SJSA1 (cell line): ENCODE measurements around the gene PAPLN. TPM values are rescaled to one million over a fixed set of nuclear protein-coding genes. Genes with fewer than 3 reads are reported as not detected.

Experiments used
- DNase-seq, 2 experiments: peaks; one replicate each; pipeline ENCODE4 v3.0.0-alpha.2; 2015 to 2020; ENCODE audit warnings: low spot score in 2 of 2, low read depth in 1 of 2
- H3K27ac ChIP-seq: fragments of 250-450 bp; sonication (Bioruptor Pico); 2 replicates; pipeline ENCODE4 v1.5.1; 2020; ENCODE audit warnings: mild to moderate bottlenecking, moderate library complexity
- H3K27me3 ChIP-seq: fragments of 250-450 bp; sonication (Bioruptor Pico); replicated peaks from 2 replicates; pipeline ENCODE4 v1.5.1; 2020; ENCODE audit warnings: mild to moderate bottlenecking, moderate library complexity
- H3K36me3 ChIP-seq: fragments of 250-450 bp; sonication (Bioruptor Pico); 2 replicates; pipeline ENCODE4 v1.5.1; 2020; ENCODE audit warnings: mild to moderate bottlenecking
- H3K4me1 ChIP-seq: fragments of 250-450 bp; sonication (Bioruptor Pico); replicated peaks from 2 replicates; pipeline ENCODE4 v1.6.1; 2021; ENCODE audit warnings: mild to moderate bottlenecking
- H3K4me3 ChIP-seq: fragments of 250-450 bp; sonication (Bioruptor Pico); 2 replicates; pipeline ENCODE4 v1.5.1; 2020; ENCODE audit warnings: mild to moderate bottlenecking
- H3K9me3 ChIP-seq: fragments of 250-450 bp; sonication (Bioruptor Pico); replicated peaks from 2 replicates; pipeline ENCODE4 v1.5.1; 2020; ENCODE audit warnings: mild to moderate bottlenecking
- total RNA-seq: library from RNA; depleted of rRNA; stranded (reverse); fragments of >200 nt; shearing (Covaris generic); gene quantifications from 2 replicates; pipeline ENCODE4 v1.2.3, GENCODE V29; 2014

PAPLN gene
- total RNA-seq, 1 experiment from 2014 or later = 2.4 TPM

GRCh38 chr14:73253323-73253610 is 16.0 kb downstream of the PAPLN start:
- Histone ChIP-seq H3K4me3 (no peak overlapping the region), H3K4me1 (0 out of 2 replicates have a peak, but pooled peaks cover 4% of the 10 kb centered on the region), H3K27ac (no peak overlapping the region), H3K27me3 (no peaks in the 10 kb centered on the region), H3K36me3 (no peaks in the 10 kb centered on the region), H3K9me3 (no peaks in the 10 kb centered on the region)
- DNase-seq = no peak

DNA sequence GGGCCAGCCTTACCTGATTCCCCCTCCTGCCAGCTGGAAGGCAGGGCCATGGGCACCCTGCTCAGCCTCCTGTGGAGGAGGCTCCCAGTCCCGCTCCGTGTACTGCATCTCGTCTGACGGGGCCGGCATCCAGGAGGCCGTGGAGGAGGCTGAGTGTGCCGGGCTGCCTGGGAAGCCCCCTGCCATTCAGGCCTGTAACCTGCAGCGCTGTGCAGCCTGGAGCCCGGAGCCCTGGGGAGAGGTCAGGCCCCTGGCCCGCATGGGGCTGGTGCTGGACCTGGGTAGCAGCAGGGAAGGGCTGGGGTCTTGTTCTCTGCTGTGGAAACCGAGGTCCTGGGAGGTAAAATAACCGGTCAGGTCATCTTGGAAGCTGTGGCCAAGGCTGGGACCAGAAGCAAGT is 16.4 kb downstream of the PAPLN start:
- no peaks in the 10 kb centered on the region for H3K9me3 ChIP-seq
- no peaks in the 10 kb centered on the region for H3K27me3 ChIP-seq
- no peak overlapping the region for H3K27ac ChIP-seq
- H3K4me1 ChIP-seq = no peaks in the 10 kb centered on the region
- H3K4me3 ChIP-seq = no peak overlapping the region
- no peaks in the 10 kb centered on the region for H3K36me3 ChIP-seq
- DNase-seq = no peak

- no peaks in the 10 kb centered on the region for H3K4me1 ChIP-seq
- no peak for DNase-seq
These were observed 17.1 kb downstream of the PAPLN start for GRCh38 chr14:73254247-73255004.

DNA sequence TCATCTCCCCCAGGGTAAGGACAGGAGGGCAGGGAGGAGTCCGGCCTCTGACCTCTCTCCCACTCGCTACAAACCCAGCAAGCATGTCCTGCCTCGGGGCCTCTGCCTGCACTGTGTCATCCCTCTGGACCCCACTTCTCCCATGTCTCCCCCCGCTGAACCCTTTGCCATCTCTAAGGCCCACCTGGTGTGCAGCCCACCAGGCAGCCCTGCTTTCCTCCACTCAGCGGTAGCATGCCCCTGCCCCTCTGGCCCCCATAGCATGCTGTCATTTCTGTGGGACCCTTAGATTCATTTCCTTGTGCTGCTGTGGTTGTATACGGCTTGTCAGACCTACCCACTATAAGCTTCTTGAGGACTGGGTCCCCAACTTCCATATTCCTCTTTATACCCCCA is 17.7 kb downstream of the PAPLN start:
- no peak for DNase-seq
- Histone ChIP-seq H3K36me3 (no peaks in the 10 kb centered on the region), H3K9me3 (no peaks in the 10 kb centered on the region), H3K27ac (no peak overlapping the region), H3K4me1 (no peaks in the 10 kb centered on the region), H3K27me3 (no peaks in the 10 kb centered on the region), H3K4me3 (no peak overlapping the region)

More at GRCh38 chr14:73254247-73255004, 17.1 kb downstream of the PAPLN start:
- Histone ChIP-seq H3K36me3 (no peaks in the 10 kb centered on the region), H3K9me3 (no peaks in the 10 kb centered on the region), H3K27ac (no peak overlapping the region), H3K4me3 (no peak overlapping the region), H3K27me3 (no peaks in the 10 kb centered on the region)

- Histone ChIP-seq H3K27me3 (no peaks in the 10 kb centered on the region), H3K9me3 (no peaks in the 10 kb centered on the region), H3K4me1 (no peaks in the 10 kb centered on the region), H3K27ac (no peak overlapping the region), H3K4me3 (no peak overlapping the region), H3K36me3 (no peaks in the 10 kb centered on the region)
- no peak for DNase-seq
These were observed 18.5 kb downstream of the PAPLN start for GRCh38 chr14:73255693-73256225.

DNA sequence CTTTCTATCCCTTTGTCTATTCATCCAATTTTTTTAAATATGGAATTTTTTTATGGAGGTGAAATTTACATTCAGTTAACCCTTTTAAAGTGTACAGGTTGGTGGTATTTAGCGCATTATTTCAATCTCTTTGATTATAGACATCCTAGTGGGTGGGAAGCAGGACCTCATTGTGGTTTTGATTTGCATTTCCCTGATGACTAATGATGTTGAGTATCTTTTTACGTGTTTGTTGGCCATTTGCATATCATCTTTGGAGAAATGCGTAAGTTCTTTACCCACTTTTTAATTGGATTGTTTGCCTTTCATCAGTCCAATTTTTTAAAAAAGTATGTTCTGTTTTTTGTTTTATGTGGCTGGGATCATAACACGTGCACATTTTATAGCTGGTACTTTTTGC is 20.8 kb downstream of the PAPLN start:
- no peaks in the 10 kb centered on the region for H3K27me3 ChIP-seq
- no peaks in the 10 kb centered on the region for H3K4me1 ChIP-seq
- H3K36me3 ChIP-seq = no peaks in the 10 kb centered on the region
- H3K9me3 ChIP-seq = no peaks in the 10 kb centered on the region
- no peak for DNase-seq
- H3K4me3 ChIP-seq = no peak overlapping the region
- H3K27ac ChIP-seq = no peak overlapping the region

- Histone ChIP-seq H3K27ac (no peak overlapping the region), H3K9me3 (no peaks in the 10 kb centered on the region), H3K4me1 (no peaks in the 10 kb centered on the region), H3K4me3 (no peak overlapping the region), H3K36me3 (no peaks in the 10 kb centered on the region), H3K27me3 (no peaks in the 10 kb centered on the region)
- no peak for DNase-seq
These were observed 21.7 kb downstream of the PAPLN start for GRCh38 chr14:73258845-73259611.

GRCh38 chr14:73259837-73260236 is 22.5 kb downstream of the PAPLN start:
- H3K27ac ChIP-seq = no peak overlapping the region
- H3K4me1 ChIP-seq = no peaks in the 10 kb centered on the region
- H3K27me3 ChIP-seq = no peaks in the 10 kb centered on the region
- DNase-seq = no peak
- no peak overlapping the region for H3K4me3 ChIP-seq
- no peaks in the 10 kb centered on the region for H3K9me3 ChIP-seq
- no peaks in the 10 kb centered on the region; the same call in 1 of the 2 replicates for H3K36me3 ChIP-seq

GRCh38 chr14:73260574-73260973 is 23.3 kb downstream of the PAPLN start:
- Histone ChIP-seq H3K4me1 (no peaks in the 10 kb centered on the region), H3K4me3 (no peak overlapping the region), H3K27me3 (no peaks in the 10 kb centered on the region), H3K36me3 (no peaks in the 10 kb centered on the region; the same call in 1 of the 2 replicates), H3K27ac (no peak overlapping the region), H3K9me3 (no peaks in the 10 kb centered on the region)
- no peak for DNase-seq

GRCh38 chr14:73261075-73261474 is 23.8 kb downstream of the PAPLN start:
- no peak overlapping the region for H3K4me3 ChIP-seq
- H3K36me3 ChIP-seq = no peaks in the 10 kb centered on the region; the same call in 1 of the 2 replicates
- H3K4me1 ChIP-seq = no peaks in the 10 kb centered on the region
- H3K27ac ChIP-seq = no peak overlapping the region
- no peaks in the 10 kb centered on the region for H3K9me3 ChIP-seq
- H3K27me3 ChIP-seq = no peaks in the 10 kb centered on the region
- DNase-seq = no peak

- Histone ChIP-seq H3K27ac (no peak overlapping the region), H3K27me3 (no peaks in the 10 kb centered on the region), H3K9me3 (no peaks in the 10 kb centered on the region), H3K4me3 (no peak overlapping the region), H3K4me1 (no peaks in the 10 kb centered on the region), H3K36me3 (no peaks in the 10 kb centered on the region; the same call in 1 of the 2 replicates)
- DNase-seq = no peak
These were observed 24.5 kb downstream of the PAPLN start for GRCh38 chr14:73261520-73262426.

DNA sequence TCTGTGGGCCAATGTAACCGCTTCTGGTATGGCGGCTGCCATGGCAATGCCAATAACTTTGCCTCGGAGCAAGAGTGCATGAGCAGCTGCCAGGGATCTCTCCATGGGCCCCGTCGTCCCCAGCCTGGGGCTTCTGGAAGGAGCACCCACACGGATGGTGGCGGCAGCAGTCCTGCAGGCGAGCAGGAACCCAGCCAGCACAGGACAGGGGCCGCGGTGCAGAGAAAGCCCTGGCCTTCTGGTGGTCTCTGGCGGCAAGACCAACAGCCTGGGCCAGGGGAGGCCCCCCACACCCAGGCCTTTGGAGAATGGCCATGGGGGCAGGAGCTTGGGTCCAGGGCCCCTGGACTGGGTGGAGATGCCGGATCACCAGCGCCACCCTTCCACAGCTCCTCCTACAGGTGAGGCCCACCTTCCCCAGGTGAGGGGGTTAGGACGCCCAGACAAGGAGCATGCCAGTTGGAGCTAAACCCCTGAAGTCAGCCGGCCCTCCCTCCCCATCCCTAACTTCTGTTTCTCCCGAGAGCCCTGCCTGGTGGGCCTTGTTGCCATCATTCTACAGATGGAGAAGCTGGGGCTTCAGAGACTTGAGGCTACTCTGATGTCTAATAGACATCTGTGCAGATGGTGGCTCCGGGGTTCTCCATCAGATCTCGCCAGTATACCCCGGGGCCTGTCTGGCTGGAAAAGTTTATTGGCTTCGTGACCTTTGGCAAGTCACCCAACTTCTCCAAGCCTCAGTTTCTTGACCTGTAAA is 25.3 kb downstream of the PAPLN start:
- Histone ChIP-seq H3K4me1 (no peaks in the 10 kb centered on the region), H3K36me3 (no peaks in the 10 kb centered on the region; the same call in 1 of the 2 replicates), H3K9me3 (no peaks in the 10 kb centered on the region), H3K27ac (no peak overlapping the region), H3K27me3 (no peaks in the 10 kb centered on the region), H3K4me3 (no peak overlapping the region)
- DNase-seq = no peak

- no peak overlapping the region for H3K27ac ChIP-seq
- no peaks in the 10 kb centered on the region for H3K9me3 ChIP-seq
- H3K27me3 ChIP-seq = no peaks in the 10 kb centered on the region
- H3K4me3 ChIP-seq = no peak overlapping the region
- DNase-seq = no peak
- no peaks in the 10 kb centered on the region for H3K4me1 ChIP-seq
- H3K36me3 ChIP-seq = no peaks in the 10 kb centered on the region; the same call in 1 of the 2 replicates
These were observed 26.3 kb downstream of the PAPLN start for GRCh38 chr14:73263606-73264005.
